ENCODE measurements around the gene ICOS. TPM values are rescaled to one million over a fixed set of nuclear protein-coding genes. Genes with fewer than 3 reads are reported as not detected.

Gene ICOS
- total and polyA plus RNA-seq, 2 of the 8 experiments (the other 6 are each of a cell fraction or from before 2014, with no cell fraction given), result not detected

DNA sequence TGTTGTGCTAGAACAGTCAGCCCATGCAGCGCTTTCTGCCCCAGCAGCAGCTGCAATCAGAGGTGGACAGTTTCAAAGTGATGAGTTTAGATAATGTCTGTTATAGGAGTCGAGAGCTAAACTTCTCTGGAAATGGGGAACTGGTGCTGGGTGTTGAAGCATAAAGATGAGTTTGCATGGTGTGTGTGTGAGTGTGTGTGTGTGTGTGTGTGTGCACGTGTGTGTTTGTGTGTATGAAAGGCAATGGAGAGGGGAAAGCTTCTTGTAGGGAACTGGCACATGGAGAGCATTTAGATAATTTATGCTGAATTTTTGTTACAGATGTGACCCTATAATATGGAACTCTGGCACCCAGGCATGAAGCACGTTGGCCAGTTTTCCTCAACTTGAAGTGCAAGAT lies 22.7 kb downstream of the ICOS start:
- H4K8ac ChIP-seq (ENCODE audit: extremely low read depth, insufficient read depth, low read length), result no peak overlapping the region
- no peak overlapping the region for H2AK5ac ChIP-seq (ENCODE audit: low read depth, low read length)
- FAIRE-seq (no peak), DNase-seq (ENCODE audit: low read depth in 1 of 2, low spot score in 2 of 2) (no peak)
- H3K9me3 ChIP-seq (ENCODE audit: insufficient read depth in 2 of 2, low read depth in 1 of 2, low read length in 1 of 2), result no peaks in the 10 kb centered on the region
- H2BK12ac ChIP-seq (ENCODE audit: low read depth, low read length), result no peak overlapping the region
- no peaks in the 10 kb centered on the region for H3K36me3 ChIP-seq (ENCODE audit: control insufficient read depth in 2 of 4, insufficient read depth in 4 of 4, low read length in 3 of 4)
- no peak overlapping the region for H4K91ac ChIP-seq (replicated peaks; ENCODE audit: insufficient read length, low read length)
- H2BK15ac ChIP-seq (ENCODE audit: low read length), result no peak overlapping the region
- H3K23me2 ChIP-seq (ENCODE audit: low read depth, low read length), result peaks cover 1% of the 10 kb centered on the region; the same call in 1 of the 2 replicates
- no peak overlapping the region for H3K56ac ChIP-seq (replicated peaks; ENCODE audit: insufficient read length, low read depth, low read length)
- no peak overlapping the region for H3K14ac ChIP-seq (ENCODE audit: insufficient read length)
- WGBS, 2 experiments (ENCODE audit: extremely low coverage in 1 of 2, insufficient coverage in 1 of 2, insufficient read length in 1 of 2, insufficient replicate concordance in 2 of 2, low coverage in 1 of 2, low lambda C conversion rate in 2 of 2, missing lambda C conversion rate in 1 of 2), result 88% methylated on average over 4 of the region's 4 CpGs; no CpG with 5 or more reads in 1 of the 2 experiments
- H2BK5ac ChIP-seq (ENCODE audit: low read depth, low read length), result no peak overlapping the region
- no peak overlapping the region for H3K4me3 ChIP-seq (ENCODE audit: extremely low read depth in 1 of 4, insufficient read depth in 2 of 4, low read depth in 3 of 4, low read length in 4 of 4)
- no peak overlapping the region for H3K4ac ChIP-seq (replicated peaks; ENCODE audit: insufficient read length, low read depth, low read length)
- no peak overlapping the region for H3K4me2 ChIP-seq (ENCODE audit: insufficient read depth in 1 of 2, low read depth in 2 of 2, low read length in 2 of 2)
- no peak overlapping the region for H4K5ac ChIP-seq (ENCODE audit: insufficient read length, low read depth, low read length)
- H3K4me1 ChIP-seq (replicated peaks in 1 of 4; ENCODE audit: control insufficient read depth in 3 of 4, insufficient read depth in 4 of 4, low read length in 3 of 4), result no peaks in the 10 kb centered on the region; a peak in 2 of 7 replicates
- no peak overlapping the region for H3K27ac ChIP-seq (ENCODE audit: low read depth, low read length)
- no peak overlapping the region for H3K23ac ChIP-seq (ENCODE audit: insufficient read length)
- H3K9ac ChIP-seq (replicated peaks in 1 of 4; ENCODE audit: extremely low read depth in 1 of 4, low read depth in 3 of 4, low read length in 3 of 4), result no peak overlapping the region
- H3K79me1 ChIP-seq (ENCODE audit: low read depth, low read length), result no peaks in the 10 kb centered on the region
- no peak overlapping the region for H2AFZ ChIP-seq (ENCODE audit: low read length)
- H4K20me1 ChIP-seq (replicated peaks in 1 of 2; ENCODE audit: control insufficient read depth in 1 of 2, insufficient read depth in 2 of 2, low read length in 2 of 2), result no peaks in the 10 kb centered on the region
- no peak overlapping the region for H2BK20ac ChIP-seq (ENCODE audit: low read length)
- no peak overlapping the region for H3K18ac ChIP-seq (ENCODE audit: extremely low read depth, low read length)
- no peaks in the 10 kb centered on the region for H3K27me3 ChIP-seq (replicated peaks in 1 of 4; ENCODE audit: control insufficient read depth in 3 of 4, extremely low read depth in 1 of 4, insufficient read depth in 3 of 4, low read length in 3 of 4)
- no peaks in the 10 kb centered on the region for H3K79me2 ChIP-seq (ENCODE audit: control insufficient read depth in 1 of 2, insufficient read depth in 2 of 2, low read length in 2 of 2)
- CTCF ChIA-PET (ENCODE audit: partially characterized antibody), result interaction anchor here (0.6 to 2.0 kb wide), 5 partner anchors 9 to 508 kb away, joined by 3 to 6 read pairs (median 4); no protein-coding TSS in a partner anchor
- POLR2A ChIA-PET (ENCODE audit: partially characterized antibody), result no interaction called here
- no peak overlapping the region for H2BK120ac ChIP-seq (replicated peaks; ENCODE audit: low read depth, low read length)
- TF ChIP-seq PHF8 (conservative IDR thresholded peaks at IDR 0.05; ENCODE audit: low read depth, low read length), result no peak
- TF ChIP-seq GABPA (IDR thresholded peaks at IDR 0.05; ENCODE audit: borderline replicate concordance, insufficient read depth, low read length), result no peak
- TF ChIP-seq CHD1 (IDR thresholded peaks at IDR 0.05; ENCODE audit: low read depth, low read length), result no peak
- TF ChIP-seq SP1 (IDR thresholded peaks at IDR 0.05; ENCODE audit: low read depth, low read length), result no peak
- no peak for TF ChIP-seq FOSL1 (IDR thresholded peaks at IDR 0.05; ENCODE audit: insufficient read depth, low read depth, low read length)
- TF ChIP-seq CBX8 (IDR thresholded peaks at IDR 0.05; ENCODE audit: borderline replicate concordance, low read depth, low read length), result no peak
- no peak for TF ChIP-seq SRF (IDR thresholded peaks at IDR 0.05; ENCODE audit: low read depth, low read length)
- TF ChIP-seq SP2 (IDR thresholded peaks at IDR 0.05; ENCODE audit: low read length), result no peak
- no peak for TF ChIP-seq MAFK (IDR thresholded peaks at IDR 0.05; ENCODE audit: low read depth, low read length)
- TF ChIP-seq, protein P1, sequence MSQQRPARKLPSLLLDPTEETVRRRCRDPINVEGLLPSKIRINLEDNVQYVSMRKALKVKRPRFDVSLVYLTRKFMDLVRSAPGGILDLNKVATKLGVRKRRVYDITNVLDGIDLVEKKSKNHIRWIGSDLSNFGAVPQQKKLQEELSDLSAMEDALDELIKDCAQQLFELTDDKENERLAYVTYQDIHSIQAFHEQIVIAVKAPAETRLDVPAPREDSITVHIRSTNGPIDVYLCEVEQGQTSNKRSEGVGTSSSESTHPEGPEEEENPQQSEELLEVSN (IDR thresholded peaks at IDR 0.05), result no peak
- TF ChIP-seq EGR1 (IDR thresholded peaks at IDR 0.05; ENCODE audit: borderline replicate concordance, low read depth, low read length), result no peak
- TF ChIP-seq SP4 (IDR thresholded peaks at IDR 0.05; ENCODE audit: low read length), result no peak
- no peak for TF ChIP-seq TEAD4 (IDR thresholded peaks at IDR 0.05; ENCODE audit: low read depth, low read length)
- no peak for TF ChIP-seq TAF7 (optimal IDR thresholded peaks at IDR 0.05; ENCODE audit: borderline replicate concordance, low read depth, low read length)
- TF ChIP-seq RFX5 (IDR thresholded peaks at IDR 0.05; ENCODE audit: borderline replicate concordance, low read depth, low read length), result no peak
- TF ChIP-seq POLR2A (IDR thresholded peaks at IDR 0.05; ENCODE audit: control extremely low read depth in 1 of 2, low read depth in 2 of 2, low read length in 2 of 2), result no peak

Measured in H1 (cell line).